GM19099 (cell line): Measurements from ENCODE around the gene JUND.

Experiments
- POLR2A ChIP-seq: IDR thresholded peaks from 3 replicates; pipeline ENCODE4 v1.6.1; 2011; ENCODE audit warnings: low read depth; ENCODE audit not compliant: insufficient read length; ENCODE audit errors: extremely low read depth

JUND gene

DNA sequence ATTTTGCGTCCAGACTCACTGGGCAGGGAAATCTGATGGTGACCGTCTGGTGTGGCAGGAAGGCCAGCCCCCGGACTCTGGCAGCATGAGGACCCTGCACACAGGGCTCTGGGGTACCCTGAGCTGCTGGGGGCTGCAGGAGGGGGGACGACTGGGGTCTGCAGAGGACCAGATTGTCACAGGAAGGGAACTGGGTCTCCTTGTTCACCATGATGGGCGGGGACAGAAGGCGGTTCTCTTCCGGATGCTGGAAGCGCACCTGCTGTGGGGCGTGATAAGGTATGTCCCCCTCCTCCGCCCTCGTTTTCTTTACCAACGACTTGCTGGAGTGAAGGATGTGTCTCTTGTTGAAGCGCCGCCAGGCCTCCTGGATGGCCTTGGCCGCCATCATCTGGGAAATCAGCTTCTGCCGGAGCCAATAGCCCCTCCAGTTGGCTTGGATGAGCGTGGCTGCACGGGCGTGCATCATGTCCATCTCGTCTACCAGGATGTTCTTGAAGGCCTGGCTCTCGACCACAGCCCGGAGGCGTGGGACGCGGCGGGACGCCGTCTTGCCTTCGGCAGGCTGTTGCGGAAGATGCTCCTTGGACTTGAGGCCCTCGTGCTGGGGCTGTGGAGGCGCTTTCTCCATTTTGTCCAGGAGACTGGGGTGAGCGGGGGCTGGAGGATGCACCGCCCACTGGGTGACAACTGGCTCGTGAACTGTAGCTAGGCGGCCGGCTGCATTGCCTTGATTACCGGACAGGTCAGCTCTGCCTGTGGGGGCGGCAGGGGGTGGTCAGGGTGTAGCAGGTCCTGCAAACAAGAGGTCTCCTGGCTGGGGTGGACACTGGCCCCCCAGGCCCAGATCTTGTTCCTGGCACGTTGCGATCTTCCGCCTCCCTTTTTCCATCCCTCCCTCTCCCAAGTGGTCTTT lies 14.4 kb downstream of the JUND start:
- no peak for TF ChIP-seq POLR2A

DNA sequence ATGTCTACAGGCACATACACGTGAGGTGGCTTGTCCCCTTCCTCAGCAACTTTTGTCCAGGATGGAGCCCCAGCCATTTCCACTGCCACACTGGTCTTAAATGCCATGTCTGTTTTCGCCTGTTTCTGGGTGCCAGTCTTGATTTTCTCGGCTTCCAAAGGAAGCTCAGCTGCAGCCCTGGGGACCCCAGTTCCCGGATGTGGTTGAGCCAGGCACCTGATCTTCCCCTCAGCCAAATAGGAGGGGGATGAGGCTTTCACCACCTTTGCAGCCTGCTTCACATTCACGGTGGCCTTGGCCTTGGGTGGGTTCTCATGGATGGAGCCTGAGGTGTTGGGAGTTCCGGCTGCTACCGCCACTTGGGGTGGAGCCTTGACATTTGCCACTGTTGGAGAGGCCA lies 15.8 kb downstream of the JUND start:
- no peak for TF ChIP-seq POLR2A

DNA sequence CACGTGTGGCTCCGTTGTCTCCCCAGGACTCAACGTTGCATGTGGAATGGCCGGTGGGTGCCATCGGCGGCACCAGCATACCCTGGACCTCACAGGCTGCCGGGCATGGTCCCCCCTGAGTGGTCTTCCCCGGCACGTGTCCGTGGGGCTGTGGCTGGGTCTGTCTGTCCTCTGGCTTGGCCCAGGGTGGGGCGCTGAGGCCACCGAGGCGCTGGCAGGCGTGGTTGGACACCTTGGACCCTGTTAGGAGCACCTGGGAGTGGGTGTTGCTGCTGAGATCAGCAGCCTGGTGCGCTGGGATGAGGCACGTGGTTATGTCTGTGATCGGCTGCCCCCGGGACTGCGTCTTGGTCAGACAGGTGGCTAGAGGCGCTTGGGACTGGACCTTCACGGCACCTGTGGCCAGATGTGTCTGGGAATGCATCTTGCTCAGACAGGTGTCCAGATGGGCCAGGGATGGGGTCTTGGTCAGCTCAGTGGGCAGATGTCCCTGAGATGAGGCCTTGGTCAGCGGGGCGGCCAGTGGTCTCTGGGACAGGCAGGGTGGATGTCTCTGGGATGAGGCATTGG lies 16.4 kb downstream of the JUND start:
- TF ChIP-seq POLR2A, result no peak

DNA sequence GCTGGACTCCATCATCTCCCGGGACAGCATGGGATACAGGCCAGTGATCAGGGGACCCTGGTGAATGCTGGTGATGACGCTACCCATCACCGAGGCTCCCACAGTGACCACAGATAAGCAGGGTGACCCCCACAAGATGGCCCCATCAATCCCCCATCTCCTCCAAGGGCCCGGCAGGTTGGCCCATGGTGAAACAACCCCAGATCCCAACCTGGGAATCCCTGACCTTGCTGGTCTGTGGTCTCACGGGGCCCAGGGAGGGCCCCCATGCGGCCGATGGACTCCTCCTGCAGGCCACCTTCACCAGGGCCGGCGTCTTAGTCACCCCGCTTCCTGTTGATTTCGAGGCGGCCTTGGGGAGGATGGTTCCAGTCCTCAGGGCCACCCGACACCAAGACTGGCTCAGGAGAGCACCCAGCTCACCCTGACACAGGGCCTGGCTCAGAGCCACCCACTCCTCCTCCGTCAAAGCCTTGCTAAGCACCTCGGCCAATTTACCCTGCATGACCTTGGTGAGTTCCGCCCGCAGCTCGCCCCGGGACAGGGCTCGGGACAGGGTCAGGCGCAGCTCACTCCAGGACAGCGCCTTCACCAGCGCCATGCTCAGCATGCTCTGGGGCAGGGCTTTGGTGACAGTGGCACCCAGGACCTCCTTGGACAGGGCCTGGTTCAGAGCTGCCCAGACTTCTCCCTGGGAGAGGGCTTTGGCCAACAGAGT lies 17.1 kb downstream of the JUND start:
- no peak for TF ChIP-seq POLR2A

DNA sequence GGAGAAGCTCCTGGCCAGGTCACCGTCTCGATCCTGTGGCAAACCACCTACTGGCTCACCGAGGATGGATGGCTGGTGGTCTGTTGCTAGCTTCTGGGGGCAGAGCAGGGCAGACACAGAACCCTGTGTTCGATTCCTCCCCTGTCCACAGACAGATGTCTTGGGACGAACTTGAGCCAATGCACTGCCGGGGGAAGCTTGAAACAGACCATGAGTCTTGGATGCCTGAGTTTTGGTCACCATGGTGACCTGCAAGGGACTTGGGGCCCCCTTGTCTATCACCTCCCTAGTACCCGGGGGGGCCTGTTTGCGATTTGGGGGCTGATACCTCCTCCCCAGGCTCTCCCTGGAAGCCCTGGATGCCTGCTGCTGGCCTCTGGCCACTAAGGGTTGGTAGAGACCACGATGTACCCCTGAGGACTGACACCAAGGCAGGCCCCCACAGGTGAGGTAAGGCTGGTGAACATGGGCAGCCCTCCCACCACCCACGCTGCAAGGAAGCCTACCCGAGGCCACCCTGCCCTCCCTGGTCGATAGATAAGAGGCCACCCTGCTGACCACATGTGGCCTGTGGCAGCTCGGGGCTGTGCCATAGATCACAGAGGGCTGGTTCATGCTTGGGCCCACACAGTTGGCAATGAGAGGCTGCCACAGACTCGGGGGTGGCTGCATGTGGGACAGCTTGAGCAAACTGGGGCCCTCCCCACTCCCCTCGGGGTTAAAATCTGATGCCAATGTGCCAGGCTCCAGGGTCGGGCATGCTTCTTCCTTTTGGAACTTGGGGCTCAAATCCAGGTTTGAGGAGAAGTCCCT lies 17.9 kb downstream of the JUND start:
- no peak for TF ChIP-seq POLR2A

DNA sequence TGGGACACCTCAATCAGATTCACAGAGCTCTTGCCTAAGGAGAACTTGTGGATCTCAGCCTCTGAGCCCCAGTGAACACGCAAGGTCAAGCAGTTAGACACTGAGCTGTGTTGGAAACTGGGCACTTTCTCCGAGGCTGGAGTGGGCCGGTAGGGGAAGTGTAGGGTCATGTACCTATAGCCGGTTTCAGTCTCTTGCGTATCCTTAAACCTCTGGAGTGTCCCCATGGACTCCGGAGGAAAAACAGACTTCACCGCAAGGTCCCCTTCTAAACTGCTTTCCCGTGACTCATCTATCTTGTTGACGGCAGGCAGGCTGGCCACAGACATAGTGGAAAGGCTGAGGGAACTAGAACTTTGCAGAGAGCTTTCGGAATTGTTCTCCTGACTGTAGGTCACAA lies 18.5 kb downstream of the JUND start:
- no peak for TF ChIP-seq POLR2A

DNA sequence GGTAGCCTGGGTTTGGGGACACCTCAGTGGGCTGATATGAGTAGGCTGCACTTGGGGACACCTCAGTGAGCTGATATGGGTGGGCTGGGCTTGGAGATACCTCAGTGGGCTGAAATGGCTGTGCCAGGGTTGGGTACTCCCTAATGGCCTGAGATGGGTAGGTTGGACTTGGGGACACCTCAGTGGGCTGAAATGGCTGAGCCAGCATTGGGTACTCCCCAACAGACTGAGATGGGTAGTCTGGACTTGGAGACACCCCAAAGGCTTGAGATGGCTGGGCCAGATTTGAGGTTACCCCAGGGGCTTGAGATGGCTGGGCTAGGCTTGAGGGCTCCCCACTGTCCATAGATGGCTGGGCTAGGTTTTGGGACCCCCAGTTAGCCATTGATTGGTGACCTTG lies 19.3 kb downstream of the JUND start:
- no peak for TF ChIP-seq POLR2A

DNA sequence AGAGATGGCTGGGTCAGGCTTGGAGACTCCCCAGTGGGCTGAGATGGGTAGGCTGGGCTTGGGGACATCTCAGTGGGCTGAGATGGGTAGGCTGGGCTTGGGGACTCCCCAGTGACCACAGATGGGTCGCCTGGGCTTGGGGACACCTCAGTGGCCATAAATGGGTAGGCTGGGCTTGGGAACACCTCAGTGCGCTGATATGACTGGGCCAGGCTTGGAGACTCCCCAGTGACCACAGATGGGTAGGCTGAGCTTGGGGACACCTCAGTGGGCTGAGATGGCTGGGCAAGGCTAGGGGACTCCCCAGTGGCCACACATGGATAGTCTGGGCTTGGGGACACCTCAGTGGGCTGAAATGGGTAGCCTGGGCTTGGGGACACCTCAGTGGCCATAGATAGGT lies 19.9 kb downstream of the JUND start:
- TF ChIP-seq POLR2A, result no peak

DNA sequence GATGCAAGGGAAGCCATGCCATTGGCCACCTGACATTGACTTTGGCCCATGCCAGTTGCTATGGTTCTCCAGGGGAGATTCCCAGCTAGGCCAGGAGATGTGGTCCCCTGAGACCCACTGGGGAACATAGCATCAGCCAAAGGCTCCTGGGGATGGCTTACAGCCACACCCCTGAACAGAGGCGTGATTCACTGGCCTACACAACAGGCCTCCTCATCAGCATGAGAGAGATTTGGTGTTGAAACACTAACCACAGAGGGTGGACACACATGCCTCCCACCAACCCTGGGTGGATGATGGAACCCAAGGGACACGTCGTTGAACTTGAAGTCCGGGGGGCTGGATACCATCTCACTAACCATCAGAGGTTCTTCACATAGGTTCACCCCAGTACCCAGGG lies 21.5 kb downstream of the JUND start:
- TF ChIP-seq POLR2A, result no peak

DNA sequence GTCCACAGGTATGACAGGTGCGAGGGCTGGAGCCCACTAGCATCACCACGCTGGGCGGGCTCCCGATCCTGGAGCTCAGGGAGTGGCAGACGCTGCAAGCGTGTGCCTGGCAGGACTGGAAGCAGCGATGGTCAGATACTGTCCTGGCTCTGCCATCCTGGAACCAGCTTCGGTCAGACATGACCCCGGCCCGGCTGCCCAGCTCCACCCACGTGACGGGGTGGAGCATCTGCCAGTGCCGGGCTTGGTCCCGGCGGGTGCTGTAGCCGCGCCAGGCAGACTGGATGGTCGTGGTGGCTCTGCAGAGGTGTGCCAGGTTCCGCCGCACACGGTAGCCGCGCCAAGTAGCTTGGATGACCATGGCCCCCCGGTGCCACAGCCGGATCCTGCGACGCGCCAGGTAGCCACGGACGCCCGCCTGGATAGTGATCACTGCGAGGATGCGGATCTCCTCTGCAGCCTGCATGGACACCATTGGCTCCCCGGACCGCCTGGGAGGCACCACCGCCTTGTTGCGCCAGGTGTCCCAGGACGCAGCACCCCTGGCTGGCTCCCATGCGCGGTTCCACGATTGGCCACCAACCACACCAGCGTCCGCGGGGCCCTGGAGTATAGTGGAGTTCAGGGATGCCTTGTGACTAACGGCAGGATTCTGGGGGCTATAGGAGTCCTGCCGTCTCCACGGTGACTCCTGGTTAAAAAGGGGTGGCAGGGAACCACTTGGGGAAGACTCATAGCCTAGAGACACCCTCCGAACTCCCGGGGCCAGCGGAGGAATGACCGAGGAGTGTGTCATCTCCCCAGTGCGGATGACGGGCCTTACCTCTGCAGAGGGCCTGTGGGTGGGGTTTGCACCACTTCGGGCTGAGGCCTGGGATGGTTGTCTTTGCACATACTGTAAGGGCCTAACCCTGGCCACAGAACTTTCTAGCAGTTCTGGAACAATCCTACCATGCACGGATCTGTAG lies 23.6 kb downstream of the JUND start:
- TF ChIP-seq POLR2A, result no peak

DNA sequence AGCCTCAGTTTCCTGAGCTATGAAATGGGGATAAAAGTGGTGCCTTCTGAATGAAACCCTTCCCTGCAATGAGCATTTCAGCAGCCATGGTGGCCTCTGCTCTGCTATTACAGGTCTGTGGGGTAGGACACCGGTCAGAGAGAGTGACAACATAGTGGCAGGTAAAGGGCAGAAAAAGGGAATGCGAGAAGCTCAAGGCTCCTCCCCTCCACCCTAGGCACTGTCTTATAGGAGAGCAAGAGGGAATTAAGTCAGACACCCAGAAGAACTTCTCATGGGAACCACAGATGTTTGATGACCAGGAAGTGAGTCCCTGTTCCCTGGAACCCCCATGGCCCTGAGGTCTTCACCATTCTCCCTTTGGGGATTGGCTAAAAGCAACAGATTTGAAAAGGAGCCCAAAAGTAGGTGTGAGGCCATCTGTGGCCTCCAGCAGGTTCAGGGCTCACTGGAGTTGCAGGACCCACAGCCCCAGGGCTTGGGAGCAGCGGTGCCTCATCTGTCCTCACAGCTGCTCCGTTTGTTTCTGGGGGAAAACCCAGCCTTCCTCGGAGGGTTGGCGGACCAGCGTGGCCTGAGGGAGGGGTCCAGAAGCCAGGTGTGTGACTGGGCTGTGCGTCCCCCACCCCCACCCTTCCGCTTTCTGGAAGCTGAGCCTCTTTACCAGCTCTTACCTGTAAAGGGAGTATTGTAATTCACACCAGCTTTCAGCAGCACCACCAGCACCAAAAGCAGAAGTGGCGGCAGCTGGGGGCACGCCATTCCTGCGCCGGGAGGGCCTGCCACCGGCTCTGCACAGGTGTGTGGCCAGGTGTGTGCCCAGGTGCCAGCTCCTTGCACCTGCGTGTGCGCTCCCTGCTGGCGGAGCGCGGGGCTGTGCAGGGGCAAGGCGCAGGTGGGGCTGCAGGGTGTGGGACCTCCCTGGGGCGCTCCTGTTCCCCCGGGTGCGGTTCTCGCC lies 26.6 kb downstream of the JUND start:
- TF ChIP-seq POLR2A, result no peak

DNA sequence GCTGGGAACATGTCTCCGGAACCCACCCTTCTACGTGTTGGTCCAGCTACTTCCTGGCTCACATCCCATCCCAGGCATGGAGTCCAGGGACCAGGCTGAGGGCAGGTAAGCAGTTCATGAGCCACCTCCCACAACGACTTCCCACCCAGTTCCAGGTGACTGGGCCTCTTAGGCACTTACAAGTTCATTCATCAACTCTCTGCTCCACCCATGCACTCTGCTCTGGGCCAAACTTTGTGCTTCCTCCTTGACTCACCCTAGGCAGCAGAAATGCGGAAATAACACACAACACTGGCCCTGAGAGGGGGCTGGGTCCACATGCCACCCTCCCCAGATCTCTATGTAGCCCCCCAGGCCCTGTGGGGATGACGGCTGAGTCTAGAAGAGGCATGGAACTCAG lies 27.7 kb downstream of the JUND start:
- TF ChIP-seq POLR2A, result no peak

DNA sequence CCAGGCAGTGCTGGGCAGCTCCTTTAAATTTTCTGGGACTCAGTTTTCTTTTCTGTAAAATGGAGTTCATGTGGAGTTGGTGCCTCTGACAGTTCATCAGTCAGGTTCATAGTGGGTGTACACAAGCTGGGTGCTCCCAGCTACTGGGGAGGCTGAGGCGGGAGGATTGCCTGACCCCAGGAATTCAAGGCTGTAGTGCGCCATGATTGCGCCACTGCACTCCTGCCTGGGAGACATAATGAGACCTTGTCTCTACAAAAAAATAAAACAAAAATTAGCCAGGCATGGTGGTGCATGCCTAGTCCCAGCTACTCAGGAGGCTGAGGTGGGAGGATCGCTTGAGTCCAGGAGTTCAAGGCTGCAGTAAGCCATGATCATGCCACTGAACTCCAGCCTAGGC lies 28.3 kb downstream of the JUND start:
- no peak for TF ChIP-seq POLR2A
